ENCODE data around the gene ETS1.

DNA sequence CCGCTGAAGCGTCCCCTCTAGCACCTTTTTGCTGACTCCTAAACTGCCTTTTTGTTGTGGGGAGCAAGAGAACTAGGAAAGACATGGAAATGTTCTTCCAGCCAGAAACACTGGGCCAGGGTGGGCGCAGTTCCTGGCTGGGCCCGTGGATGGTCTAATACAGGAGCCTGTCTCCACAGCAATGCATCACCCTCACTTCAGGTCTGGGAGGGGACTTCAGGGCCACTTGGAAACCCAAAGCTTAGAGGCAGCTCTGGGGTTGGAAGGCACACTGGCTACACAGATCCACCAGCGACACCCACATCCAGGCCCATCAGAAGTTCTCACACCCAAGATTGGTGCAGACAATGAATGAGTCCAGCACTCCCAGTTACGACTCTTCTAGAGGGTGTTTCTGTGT is 120.3 kb downstream of the ETS1 start:
- TF ChIP-seq ZFP36 (IDR thresholded peaks at IDR 0.05; ENCODE audit: borderline replicate concordance, partially characterized antibody) (no peak), ESRRA (IDR thresholded peaks at IDR 0.05; ENCODE audit: borderline replicate concordance, low read length) (no peak), POLR2A (IDR thresholded peaks at IDR 0.05; ENCODE audit: low read length) (no peak), CTCF (IDR thresholded peaks at IDR 0.05) (no peak), RAD21 (conservative IDR thresholded peaks at IDR 0.05 in 1 of 2, IDR thresholded peaks at IDR 0.05 in 1 of 2) (no peak)

All from A549 (cell line).